NCI-H187 (cell line): Measurements from ENCODE around the gene SPANXN5.
"Not testable (repeated sequence)": the region's sequence is repeated elsewhere in the genome, so short reads cannot be mapped to it uniquely, and the experiment has no call there.

Experiments
- DNase-seq, 2 experiments: peaks; one replicate each; lab custom pipeline; 2025; lab: John Stamatoyannopoulos, UW

Gene SPANXN5, protein sequence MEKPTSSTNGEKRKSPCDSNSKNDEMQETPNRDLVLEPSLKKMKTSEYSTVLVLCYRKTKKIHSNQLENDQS

GRCh38 chrX:52797327-52797726, at the start of gene SPANXN5:
Gene SPANXN5, minus strand, starts transcription at chrX:52797427. Its CDS starts 79 bp downstream, at chrX:52797348.
- DNase-seq: not testable (repeated sequence)

DNA sequence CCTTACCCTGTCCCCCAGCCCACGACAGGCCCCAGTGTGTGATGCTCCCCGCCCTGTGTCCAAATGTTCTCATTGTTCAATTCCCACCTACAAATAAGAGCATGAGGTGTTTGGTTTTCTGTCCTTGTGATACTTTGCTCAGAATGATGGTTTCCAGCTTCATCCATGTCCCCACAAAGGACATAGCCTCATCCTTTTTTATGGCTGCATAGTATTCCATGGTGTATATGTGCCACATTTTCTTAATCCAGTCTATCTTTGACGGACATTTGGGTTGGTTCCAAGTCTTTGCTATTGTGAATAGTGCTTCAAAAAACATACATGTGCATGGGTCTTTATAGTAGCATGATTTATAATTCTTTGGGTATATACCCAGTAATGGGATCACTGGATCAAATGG, 46.4 kb upstream of the SPANXN5 start:
- DNase-seq: not testable (repeated sequence)

DNA sequence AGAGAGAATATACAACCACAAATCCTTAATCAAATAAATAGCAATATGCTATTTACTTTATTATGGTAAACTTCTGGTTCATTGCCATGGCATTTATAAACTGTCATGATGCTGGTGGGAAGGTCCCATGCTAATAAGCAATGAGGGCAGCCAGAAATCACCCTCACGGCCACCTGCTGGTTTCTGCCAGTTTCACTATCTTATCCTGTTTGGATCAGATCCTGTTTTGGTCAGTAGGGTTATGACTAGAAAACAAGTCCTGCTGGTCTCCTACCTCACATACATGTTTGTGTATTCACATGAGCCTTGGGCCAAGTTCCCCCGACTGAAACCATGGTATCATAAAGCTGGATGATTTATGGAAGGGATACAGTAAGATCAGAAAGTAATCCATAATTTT, 41.9 kb upstream of the SPANXN5 start:
- no peak for DNase-seq

DNA sequence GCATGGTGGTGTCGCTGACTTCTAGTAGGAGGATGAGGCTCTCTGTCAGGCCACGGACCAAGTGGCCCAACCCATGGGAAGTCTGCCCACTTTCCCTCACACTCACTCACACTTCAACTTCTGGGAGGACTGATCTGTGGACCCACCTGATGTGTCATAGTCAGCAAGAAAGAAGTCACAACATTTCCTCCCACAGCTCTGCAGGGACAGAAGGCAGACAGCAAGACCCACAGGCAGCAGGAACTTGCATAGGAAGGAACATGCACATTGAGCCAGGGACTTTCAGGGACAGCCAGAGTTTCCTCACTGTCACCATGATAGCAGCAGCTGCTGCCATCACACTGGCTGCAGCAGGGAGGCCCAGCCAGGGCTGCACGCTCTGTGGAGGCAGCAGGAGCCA, 33.3 kb upstream of the SPANXN5 start:
- no peak for DNase-seq

DNA sequence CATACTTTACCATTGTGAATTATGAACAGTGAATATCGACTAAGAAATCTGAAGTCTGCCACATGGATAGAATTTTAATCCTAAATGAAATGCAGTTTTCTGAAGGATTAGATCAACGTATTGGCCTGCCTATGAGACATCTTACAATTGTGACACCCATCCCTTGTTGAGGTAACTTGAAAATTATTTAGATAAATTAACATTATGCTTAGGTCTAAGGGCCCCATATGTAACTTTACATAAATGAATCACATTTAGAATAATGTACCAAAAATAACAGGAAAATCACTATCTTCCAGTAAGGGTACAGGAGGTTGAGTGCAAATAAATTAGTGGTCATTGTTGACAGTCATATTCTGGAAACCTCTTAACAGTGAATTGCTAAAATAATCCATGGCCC, 27.4 kb upstream of the SPANXN5 start:
- no peak for DNase-seq

GRCh38 chrX:52821079-52821760, 24.0 kb upstream of the SPANXN5 start:
- no peak for DNase-seq

GRCh38 chrX:52819788-52820187, 22.6 kb upstream of the SPANXN5 start:
- DNase-seq: no peak

DNA sequence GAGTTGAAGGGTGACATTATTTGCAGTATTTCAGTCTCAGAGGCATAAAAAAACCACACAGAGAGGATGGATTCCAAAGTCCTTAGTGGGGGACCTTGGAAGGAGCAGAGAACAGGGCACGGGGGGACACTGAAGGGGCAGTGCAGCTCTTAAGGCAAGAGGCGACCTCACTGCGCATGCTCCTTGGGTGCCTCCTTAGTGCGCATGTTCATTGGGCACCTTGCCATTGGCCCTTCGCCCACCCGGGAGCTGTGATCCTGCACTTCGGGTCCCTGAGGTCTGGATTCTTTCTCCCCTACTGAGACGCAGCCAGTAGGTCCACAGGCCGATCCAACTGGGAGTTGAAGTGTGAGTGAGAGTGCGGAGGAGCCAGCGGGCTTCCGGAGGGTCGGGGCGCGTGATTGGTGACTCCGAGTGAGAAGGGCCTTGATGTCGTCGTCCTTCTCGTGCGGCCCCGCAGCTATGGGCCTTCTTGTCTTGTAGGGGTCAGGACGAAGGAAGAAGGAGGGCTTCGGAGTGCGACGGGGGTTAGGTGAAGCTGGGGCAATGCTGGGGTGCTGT, 13.9 kb upstream of the SPANXN5 start, which contains the start of gene XAGE5:
TSS of gene XAGE5 (plus strand) at position 223 of the 561 bp plus-strand sequence. CDS start 1,280 bp downstream, outside the sequence.
- no peak for DNase-seq

- not testable (repeated sequence) for DNase-seq
Observed at GRCh38 chrX:52804876-52805275, 7.6 kb upstream of the SPANXN5 start.

DNA sequence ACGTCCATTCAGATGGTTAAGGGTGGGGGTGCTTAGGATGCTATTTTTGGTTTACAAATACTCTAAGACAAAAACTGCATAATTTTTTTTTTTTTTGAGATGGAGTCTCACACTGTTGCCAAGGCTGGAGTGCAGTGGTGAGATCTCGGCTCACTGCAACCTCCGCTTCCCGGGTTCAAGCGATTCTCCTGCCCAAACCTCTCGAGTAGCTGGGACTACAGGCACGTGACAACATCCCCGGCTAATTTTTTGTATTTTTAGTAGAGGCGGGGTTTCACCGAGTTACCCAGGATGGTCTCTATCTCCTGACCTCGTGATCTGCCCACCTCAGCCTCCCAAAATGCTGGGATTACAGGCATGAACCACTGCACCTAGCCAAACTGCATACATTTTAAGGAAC, 23.7 kb downstream of the SPANXN5 start:
- DNase-seq: not testable (repeated sequence)

DNA sequence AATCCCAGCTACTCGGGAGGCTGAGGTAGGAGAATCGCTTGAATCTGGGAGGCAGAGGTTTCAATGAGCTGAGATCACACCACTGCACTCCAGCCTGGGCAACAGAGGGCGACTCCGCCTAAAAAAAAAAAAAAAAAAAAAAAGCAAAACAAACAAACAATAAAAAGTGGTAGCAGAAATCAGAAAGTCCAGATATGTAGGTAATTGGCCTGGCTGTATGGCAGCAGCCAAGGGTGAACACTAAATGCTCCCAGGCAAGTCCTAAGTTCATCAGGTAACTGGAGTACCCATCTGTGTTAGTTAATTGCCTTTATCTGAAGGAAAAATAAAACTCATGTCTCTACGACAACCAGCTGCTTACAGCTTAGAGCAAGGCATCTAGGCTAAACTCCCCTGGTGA, 31.2 kb downstream of the SPANXN5 start:
- not testable (repeated sequence) for DNase-seq

- DNase-seq: not testable (repeated sequence)
Observed at GRCh38 chrX:52750952-52751351, 46.3 kb downstream of the SPANXN5 start, which contains the start of gene SSX2B. Gene SSX2B, plus strand, starts transcription at chrX:52751252. Its CDS starts 1,429 bp downstream, at chrX:52752681.
